RWPE1 (cell line): Measurements from ENCODE around the gene NFAM1.

ENCODE experiments used
- CTCF ChIA-PET: fragments of 350-600 bp; sonication (Branson Sonifier 250); formaldehyde crosslinking; extraction: SDS; loops from one replicate; lab custom pipeline; 2021; lab: Yijun Ruan, JAX
- POLR2A ChIA-PET: fragments of 400-600 bp; formaldehyde crosslinking; extraction: SDS; loops from one replicate; lab custom pipeline; 2020; ENCODE audit warnings: antibody characterized with exemption; ENCODE audit not compliant: low non-redundant PET; lab: Yijun Ruan, JAX
- DNase-seq: peaks from one replicate; pipeline ENCODE4 v3.0.0; 2012; ENCODE audit warnings: low spot score
- H3K27ac ChIP-seq: fragments of 450-650 bp; 2 replicates; pipeline ENCODE4 v1.5.1; 2017
- TF ChIP-seq, protein P1 (sequence below): fragments of 450-650 bp; conservative IDR thresholded peaks from 2 replicates; pipeline ENCODE4 v1.5.1; 2017; ENCODE audit warnings: low read depth, mild to moderate bottlenecking

NFAM1 gene

DNA sequence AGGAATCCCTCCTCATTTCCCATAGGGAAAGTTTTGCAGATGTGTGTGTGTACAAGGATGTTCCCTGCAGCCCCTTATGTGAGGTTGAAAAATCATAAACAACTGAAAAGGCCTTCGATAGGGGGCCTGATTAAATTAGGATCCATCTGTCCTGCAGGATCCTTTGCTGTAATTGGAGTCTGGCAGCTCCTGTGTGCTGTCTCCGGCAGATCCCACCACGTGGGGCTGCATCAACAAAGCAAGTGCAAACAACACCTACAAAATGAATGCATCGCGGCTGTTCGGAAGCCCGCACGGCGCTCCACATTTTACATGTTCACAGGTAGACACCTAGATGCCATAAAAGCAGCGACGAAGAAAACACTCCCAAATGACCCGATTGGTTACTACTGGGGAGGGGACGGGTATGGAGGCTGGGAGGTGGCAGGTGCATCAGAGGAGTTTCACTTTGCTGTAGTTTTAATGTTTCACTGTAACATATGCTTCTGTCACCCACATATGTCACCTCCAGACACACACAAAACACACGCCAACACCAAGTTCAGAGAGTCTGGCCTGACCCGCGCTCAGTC is 52.2 kb downstream of the NFAM1 start:
- ChIA-PET CTCF (no interaction called here), POLR2A (no interaction called here)
- TF ChIP-seq, protein P1, sequence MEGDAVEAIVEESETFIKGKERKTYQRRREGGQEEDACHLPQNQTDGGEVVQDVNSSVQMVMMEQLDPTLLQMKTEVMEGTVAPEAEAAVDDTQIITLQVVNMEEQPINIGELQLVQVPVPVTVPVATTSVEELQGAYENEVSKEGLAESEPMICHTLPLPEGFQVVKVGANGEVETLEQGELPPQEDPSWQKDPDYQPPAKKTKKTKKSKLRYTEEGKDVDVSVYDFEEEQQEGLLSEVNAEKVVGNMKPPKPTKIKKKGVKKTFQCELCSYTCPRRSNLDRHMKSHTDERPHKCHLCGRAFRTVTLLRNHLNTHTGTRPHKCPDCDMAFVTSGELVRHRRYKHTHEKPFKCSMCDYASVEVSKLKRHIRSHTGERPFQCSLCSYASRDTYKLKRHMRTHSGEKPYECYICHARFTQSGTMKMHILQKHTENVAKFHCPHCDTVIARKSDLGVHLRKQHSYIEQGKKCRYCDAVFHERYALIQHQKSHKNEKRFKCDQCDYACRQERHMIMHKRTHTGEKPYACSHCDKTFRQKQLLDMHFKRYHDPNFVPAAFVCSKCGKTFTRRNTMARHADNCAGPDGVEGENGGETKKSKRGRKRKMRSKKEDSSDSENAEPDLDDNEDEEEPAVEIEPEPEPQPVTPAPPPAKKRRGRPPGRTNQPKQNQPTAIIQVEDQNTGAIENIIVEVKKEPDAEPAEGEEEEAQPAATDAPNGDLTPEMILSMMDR: no peak
- DNase-seq: no peak
- H3K27ac ChIP-seq: no peak overlapping the region

DNA sequence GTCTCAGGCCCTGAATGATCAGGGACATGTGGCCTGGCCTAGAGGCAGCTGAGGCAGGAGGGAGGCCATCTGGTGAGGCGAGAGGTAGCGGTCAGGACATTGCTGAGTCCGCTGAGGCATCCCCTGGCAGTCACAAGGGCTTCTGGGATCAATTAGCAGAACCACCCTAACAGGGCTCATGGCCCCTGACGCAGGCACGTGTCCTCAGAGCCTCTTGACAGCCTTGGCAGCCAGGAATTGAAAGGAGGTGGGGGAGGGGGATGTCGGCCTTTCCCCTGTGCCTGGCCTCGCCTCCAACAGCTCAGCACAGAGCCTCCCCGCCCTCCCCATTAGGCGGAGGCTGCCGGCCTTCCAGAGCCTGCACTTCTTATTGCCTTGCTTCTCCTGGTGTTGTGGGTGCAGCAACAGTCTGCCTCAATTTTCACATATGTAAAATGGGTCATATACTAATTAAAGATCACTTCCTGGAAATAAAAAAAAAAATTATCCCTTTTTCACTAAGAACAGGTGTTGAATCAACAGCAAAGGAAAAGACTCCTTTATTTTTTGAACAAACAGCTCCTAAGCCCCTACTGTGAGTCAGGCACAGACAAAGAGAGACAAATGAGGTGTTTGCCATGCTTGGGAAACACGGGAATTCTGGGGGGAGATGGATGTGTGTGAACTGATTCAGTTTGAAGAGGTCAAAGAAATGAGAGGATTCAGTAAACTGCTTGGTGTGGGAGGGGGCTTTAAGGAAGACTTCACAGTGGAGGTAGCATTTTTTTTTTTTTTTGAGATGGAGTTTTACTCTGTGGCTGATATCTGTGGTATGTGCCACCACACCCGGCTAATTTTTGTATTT is 55.3 kb downstream of the NFAM1 start:
- CTCF ChIA-PET: no interaction called here
- no peak for DNase-seq
- no peak overlapping the region for H3K27ac ChIP-seq
- TF ChIP-seq, protein P1: no peak
- POLR2A ChIA-PET: no interaction called here

DNA sequence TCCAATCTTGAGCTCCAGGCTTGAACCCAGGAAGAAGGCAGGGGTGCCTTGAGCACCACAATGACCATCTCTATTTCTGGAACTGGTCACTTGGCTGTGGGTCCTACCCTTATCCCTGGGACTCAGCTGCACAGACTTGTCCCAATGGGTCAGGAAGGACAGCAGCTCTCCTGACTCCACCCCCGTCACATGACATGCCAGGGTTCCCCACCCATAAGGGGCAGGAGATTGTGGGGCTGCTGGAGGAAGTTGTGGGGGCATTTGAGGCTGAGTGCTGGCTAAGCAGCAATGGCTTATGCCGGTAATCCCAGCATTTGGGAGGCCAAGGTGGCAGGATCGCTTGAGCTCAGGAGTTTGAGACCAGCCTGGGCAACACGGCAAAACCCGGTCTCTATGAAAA is 56.2 kb downstream of the NFAM1 start:
- TF ChIP-seq, protein P1: no peak
- no peak for DNase-seq
- CTCF ChIA-PET: no interaction called here
- H3K27ac ChIP-seq: no peak overlapping the region
- POLR2A ChIA-PET: no interaction called here

DNA sequence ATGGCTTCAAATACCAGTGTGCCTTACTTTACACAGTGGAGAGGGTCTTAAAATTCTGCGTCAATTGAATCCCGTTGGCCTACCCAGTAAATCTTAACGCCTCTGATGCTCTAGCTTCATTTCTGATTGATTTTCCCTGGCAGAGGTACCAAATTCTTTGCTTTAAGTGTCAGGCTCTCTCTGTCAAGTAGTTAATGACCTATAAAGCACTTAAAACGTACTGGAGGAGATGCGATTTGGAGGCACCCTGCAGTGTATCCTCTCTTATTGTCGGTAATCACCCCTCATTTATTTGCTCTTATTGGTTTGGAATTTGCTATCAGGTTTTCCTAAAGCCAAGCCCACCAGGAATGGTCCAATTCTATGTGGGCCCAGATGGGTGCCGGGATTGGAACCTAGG is 59.2 kb downstream of the NFAM1 start:
- H3K27ac ChIP-seq: no peak overlapping the region
- CTCF ChIA-PET: interaction anchor here (0.6 to 0.7 kb wide), 2 partner anchors 483 to 491 kb away, joined by 3 read pairs; no protein-coding TSS in a partner anchor
- POLR2A ChIA-PET: no interaction called here
- TF ChIP-seq, protein P1: no peak
- no peak for DNase-seq

DNA sequence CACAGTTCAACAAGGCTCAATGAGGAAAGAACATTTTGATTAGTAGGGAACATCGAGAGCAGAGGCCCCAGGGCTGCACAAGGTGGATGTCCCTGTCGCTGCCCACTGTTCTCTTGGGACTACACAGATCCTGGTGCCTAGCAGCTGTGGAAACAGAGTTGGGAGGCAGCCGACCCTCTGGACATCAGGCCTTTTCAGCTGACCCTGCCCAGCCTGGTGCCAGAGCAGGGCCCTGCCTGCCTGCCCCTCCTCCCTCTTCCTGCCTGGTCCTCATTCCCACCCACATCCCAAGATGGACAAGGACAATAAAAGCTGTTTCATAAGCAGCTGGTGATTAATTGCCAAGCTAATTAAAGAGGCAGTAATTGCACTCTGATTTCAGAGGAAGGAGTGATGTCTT is 60.7 kb downstream of the NFAM1 start:
- ChIA-PET CTCF (interaction anchor here (0.5 to 0.6 kb wide), 2 partner anchors 22 to 65 kb away, joined by 3 to 6 read pairs; no protein-coding TSS in a partner anchor), POLR2A (no interaction called here)

DNA sequence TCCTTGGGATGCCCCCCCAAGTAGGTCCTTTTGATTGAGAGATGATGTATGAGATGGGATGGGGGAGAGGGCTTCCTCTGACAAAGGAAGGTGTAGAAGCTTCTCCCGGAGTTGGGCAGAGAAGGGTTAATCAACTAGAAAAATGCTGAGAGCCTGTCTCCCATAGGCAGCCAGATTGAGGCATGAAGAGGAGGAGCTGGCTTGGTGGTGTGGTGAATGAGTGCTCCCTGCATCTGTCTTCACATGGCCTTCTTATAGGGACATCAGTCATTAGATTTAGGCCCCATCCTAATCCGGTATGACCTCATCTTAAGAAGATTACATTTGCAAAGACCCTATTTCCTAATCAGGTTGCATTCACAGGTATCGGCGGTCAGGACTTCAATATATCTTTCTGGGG is 61.1 kb downstream of the NFAM1 start:
- no peak overlapping the region for H3K27ac ChIP-seq
- ChIA-PET POLR2A (no interaction called here), CTCF (interaction anchor here (0.6 kb wide), 1 partner anchor 22 kb away, joined by 6 read pairs; no protein-coding TSS in a partner anchor)
- TF ChIP-seq, protein P1: no peak
- DNase-seq: no peak

More for the DNA sequence above, 60.7 kb downstream of the NFAM1 start:
- TF ChIP-seq, protein P1: no peak
- no peak overlapping the region for H3K27ac ChIP-seq
- DNase-seq: no peak
